ENCODE data around the gene SYNPR.

- TF ChIP-seq CTCF (IDR thresholded peaks at IDR 0.05) (no peak), POLR2A (IDR thresholded peaks at IDR 0.05) (no peak)
Observed at GRCh38 chr3:63471781-63472180, 193.7 kb downstream of the SYNPR start.

Data from lower leg skin (tissue), 3 donors.